H1 (cell line): ENCODE measurements around the gene MYL11. TPM values are rescaled to one million over a fixed set of nuclear protein-coding genes. Genes with fewer than 3 reads are reported as not detected.

ENCODE experiments used
- CTCF ChIA-PET: fragments of 300-600 bp; sonication (Branson Sonifier 250); formaldehyde crosslinking; loops from one replicate; lab custom pipeline; 2021; ENCODE audit not compliant: partially characterized antibody; lab: Charles Lee
- POLR2A ChIA-PET: fragments of 300-600 bp; sonication (Branson Sonifier 250); formaldehyde crosslinking; loops from one replicate; lab custom pipeline; 2021; ENCODE audit warnings: inconsistent platforms; ENCODE audit not compliant: partially characterized antibody; lab: Charles Lee
- DNase-seq, 2 experiments: peaks; one replicate each; pipeline versions ENCODE4 v3.0.0 to v3.0.0-alpha.2; 2010 to 2022; ENCODE audit warnings: low spot score in 2 of 2, low read depth in 1 of 2, mixed read lengths in 1 of 2
- FAIRE-seq: peaks from 2 replicates; lab custom pipeline; 2011; peaks lifted over from hg19 to GRCh38; lab: Jason Lieb, UNC
- H2AFZ ChIP-seq: 2 replicates; pipeline ENCODE4 v1.8.1; 2012; ENCODE audit warnings: low read length, inconsistent platforms
- H2AK5ac ChIP-seq: 2 replicates; pipeline ENCODE4 v1.6.1; 2013; ENCODE audit warnings: low read depth, low read length
- H2BK120ac ChIP-seq: replicated peaks from 2 replicates; pipeline ENCODE3; 2013; ENCODE audit warnings: low read depth, low read length, inconsistent platforms
- H2BK12ac ChIP-seq: 2 replicates; pipeline ENCODE4 v1.6.1; 2013; ENCODE audit warnings: low read depth, low read length
- H2BK15ac ChIP-seq: 2 replicates; pipeline ENCODE4 v1.6.1; 2013; ENCODE audit warnings: low read length
- H2BK20ac ChIP-seq: 2 replicates; pipeline ENCODE4 v1.6.1; 2013; ENCODE audit warnings: low read length
- H2BK5ac ChIP-seq: 2 replicates; pipeline ENCODE4 v1.6.1; 2013; ENCODE audit warnings: low read depth, low read length
- H3K14ac ChIP-seq: 2 replicates; pipeline ENCODE4 v1.6.1; 2013; ENCODE audit warnings: inconsistent platforms; ENCODE audit not compliant: insufficient read length
- H3K18ac ChIP-seq: 2 replicates; pipeline ENCODE4 v1.6.1; 2013; ENCODE audit warnings: low read length; ENCODE audit errors: extremely low read depth
- H3K23ac ChIP-seq: 2 replicates; pipeline ENCODE4 v1.6.1; 2013; ENCODE audit warnings: inconsistent platforms; ENCODE audit not compliant: insufficient read length
- H3K23me2 ChIP-seq: 2 replicates; pipeline ENCODE4 v1.6.1; 2013; ENCODE audit warnings: low read depth, low read length
- H3K27ac ChIP-seq: 2 replicates; pipeline ENCODE4 v1.6.1; 2011; ENCODE audit warnings: low read depth, low read length, inconsistent platforms
- H3K27me3 ChIP-seq, 4 experiments: replicated peaks in 1 of 4; 1 replicate in 1 of 4; 2 replicates in 3 of 4; pipeline versions ENCODE4 v1.6.1 to v1.8.1; 2011 to 2013; ENCODE audit warnings: low read length in 3 of 4, mild to moderate bottlenecking in 3 of 4, inconsistent platforms in 2 of 4, mixed read lengths in 2 of 4, moderate library complexity in 1 of 4; ENCODE audit not compliant: control insufficient read depth in 3 of 4, insufficient read depth in 3 of 4; ENCODE audit errors: extremely low read depth in 1 of 4
- H3K36me3 ChIP-seq, 4 experiments: 2 replicates each; pipeline versions ENCODE4 v1.6.1 to v1.8.1; 2011 to 2013; ENCODE audit warnings: mild to moderate bottlenecking in 4 of 4, low read length in 3 of 4, moderate library complexity in 2 of 4, control low read depth in 1 of 4, inconsistent platforms in 1 of 4; ENCODE audit not compliant: insufficient read depth in 4 of 4, control insufficient read depth in 2 of 4
- H3K4ac ChIP-seq: replicated peaks from 2 replicates; pipeline ENCODE3; 2013; ENCODE audit warnings: low read length, low read depth, mixed read lengths, inconsistent platforms; ENCODE audit not compliant: insufficient read length
- H3K4me1 ChIP-seq, 4 experiments: replicated peaks in 1 of 4; 1 replicate in 1 of 4; 2 replicates in 3 of 4; pipeline versions ENCODE4 v1.6.1 to v1.8.1; 2011 to 2013; ENCODE audit warnings: low read length in 3 of 4, inconsistent platforms in 2 of 4, mixed read lengths in 1 of 4; ENCODE audit not compliant: insufficient read depth in 4 of 4, control insufficient read depth in 3 of 4
- H3K4me2 ChIP-seq, 2 experiments: 2 replicates each; pipeline versions ENCODE4 v1.6.1 to v1.8.1; 2011 to 2013; ENCODE audit warnings: low read depth in 2 of 2, low read length in 2 of 2, control low read depth in 1 of 2, inconsistent platforms in 1 of 2, mild to moderate bottlenecking in 1 of 2; ENCODE audit not compliant: insufficient read depth in 1 of 2
- H3K4me3 ChIP-seq, 4 experiments: fragments of 200-600, 300-600 bp in 1 of 4; sonication (generic), shearing (Covaris generic), sonication (Bioruptor Twin) in 1 of 4; 2 replicates each; pipeline versions ENCODE4 v1.5.1 to v1.8.1; 2011 to 2016; ENCODE audit warnings: low read length in 4 of 4, low read depth in 3 of 4, control low read depth in 2 of 4, inconsistent platforms in 2 of 4, mild to moderate bottlenecking in 2 of 4, mixed read lengths in 1 of 4, moderate library complexity in 1 of 4; ENCODE audit not compliant: insufficient read depth in 2 of 4; ENCODE audit errors: extremely low read depth in 1 of 4
- H3K56ac ChIP-seq: replicated peaks from 2 replicates; pipeline ENCODE3; 2013; ENCODE audit warnings: low read depth, mild to moderate bottlenecking, mixed read lengths, low read length, inconsistent platforms; ENCODE audit not compliant: insufficient read length
- H3K79me1 ChIP-seq: 2 replicates; pipeline ENCODE4 v1.6.1; 2013; ENCODE audit warnings: low read depth, low read length, control low read depth
- H3K79me2 ChIP-seq, 2 experiments: 2 replicates each; pipeline versions ENCODE4 v1.6.1 to v1.8.1; 2012 to 2013; ENCODE audit warnings: low read length in 2 of 2, mild to moderate bottlenecking in 2 of 2, inconsistent platforms in 1 of 2; ENCODE audit not compliant: insufficient read depth in 2 of 2, control insufficient read depth in 1 of 2
- H3K9ac ChIP-seq, 4 experiments: replicated peaks in 1 of 4; 1 replicate in 1 of 4; 2 replicates in 3 of 4; pipeline versions ENCODE4 v1.6.1 to v1.8.1; 2011 to 2013; ENCODE audit warnings: low read depth in 3 of 4, low read length in 3 of 4, control low read depth in 2 of 4, mild to moderate bottlenecking in 2 of 4, moderate library complexity in 2 of 4, inconsistent platforms in 1 of 4; ENCODE audit errors: extremely low read depth in 1 of 4
- H3K9me3 ChIP-seq, 2 experiments: 2 replicates each; pipeline versions ENCODE4 v1.6.1 to v1.8.1; 2012 to 2013; ENCODE audit warnings: mild to moderate bottlenecking in 2 of 2, moderate library complexity in 2 of 2, control low read depth in 1 of 2, inconsistent platforms in 1 of 2, low read depth in 1 of 2, low read length in 1 of 2, mixed read lengths in 1 of 2; ENCODE audit not compliant: insufficient read depth in 2 of 2
- H4K20me1 ChIP-seq, 2 experiments: replicated peaks in 1 of 2; 2 replicates each; pipeline versions ENCODE3 to v1.8.1; 2011 to 2013; ENCODE audit warnings: inconsistent platforms in 2 of 2, low read length in 2 of 2, mild to moderate bottlenecking in 1 of 2; ENCODE audit not compliant: insufficient read depth in 2 of 2, control insufficient read depth in 1 of 2
- H4K5ac ChIP-seq: 2 replicates; pipeline ENCODE4 v1.6.1; 2013; ENCODE audit warnings: low read length, low read depth, mixed read lengths, inconsistent platforms; ENCODE audit not compliant: insufficient read length
- H4K8ac ChIP-seq: 2 replicates; pipeline ENCODE4 v1.8.0; 2013; ENCODE audit warnings: mild to moderate bottlenecking, moderate library complexity, low read length, inconsistent platforms; ENCODE audit not compliant: insufficient read depth; ENCODE audit errors: extremely low read depth
- H4K91ac ChIP-seq: replicated peaks from 2 replicates; pipeline ENCODE3; 2013; ENCODE audit warnings: low read length, mixed read lengths, inconsistent platforms; ENCODE audit not compliant: insufficient read length
- BACH1 ChIP-seq: IDR thresholded peaks from 2 replicates; pipeline ENCODE4 v1.6.1; 2012; ENCODE audit warnings: low read length, improper control_type of control experiment
- BCL11A ChIP-seq, 2 experiments: IDR thresholded peaks; one replicate each; pipeline ENCODE4 v1.6.1; 2011; ENCODE audit warnings: low read depth in 2 of 2, low read length in 2 of 2, mild to moderate bottlenecking in 2 of 2
- BRCA1 ChIP-seq: IDR thresholded peaks from 2 replicates; pipeline ENCODE4 v1.6.1; 2012; ENCODE audit warnings: low read depth, low read length, improper control_type of control experiment
- HDAC2 ChIP-seq, 2 experiments: fragments of 300-600 bp in 1 of 2; sonication (generic) in 1 of 2; IDR thresholded peaks; 2 replicates each; pipeline ENCODE4 v1.6.1; 2011 to 2012; ENCODE audit warnings: low read depth in 2 of 2, low read length in 2 of 2, mild to moderate bottlenecking in 2 of 2, moderate library complexity in 2 of 2, borderline replicate concordance in 1 of 2, inconsistent platforms in 1 of 2
- HDAC6 ChIP-seq: IDR thresholded peaks from one replicate; pipeline ENCODE4 v1.7.1; 2012; ENCODE audit warnings: low read depth, mild to moderate bottlenecking, inconsistent platforms, low read length, moderate library complexity
- PHF8 ChIP-seq: fragments of 200-600 bp; sonication (generic); conservative IDR thresholded peaks from 2 replicates; pipeline ENCODE4 v1.7.1; 2012; ENCODE audit warnings: low read depth, mild to moderate bottlenecking, inconsistent platforms, low read length, moderate library complexity
- RAD21 ChIP-seq, 2 experiments: IDR thresholded peaks in 1 of 2; conservative IDR thresholded peaks in 1 of 2; 2 replicates each; pipeline ENCODE4 v1.6.1; 2011; ENCODE audit warnings: low read depth in 2 of 2, low read length in 2 of 2, improper control_type of control experiment in 1 of 2, inconsistent platforms in 1 of 2, mild to moderate bottlenecking in 1 of 2, moderate library complexity in 1 of 2
- RNF2 ChIP-seq: fragments of 200-900, 300-1000 bp; sonication (generic); IDR thresholded peaks from 2 replicates; pipeline ENCODE4 v1.7.1; 2016; ENCODE audit warnings: borderline replicate concordance, low read depth, mild to moderate bottlenecking, antibody characterized with exemption, low read length; ENCODE audit not compliant: poor library complexity, severe bottlenecking; ENCODE audit errors: missing control alignments
- SP2 ChIP-seq: IDR thresholded peaks from 2 replicates; pipeline ENCODE4 v1.6.1; 2012; ENCODE audit warnings: mild to moderate bottlenecking, low read length, inconsistent platforms
- YY1 ChIP-seq: IDR thresholded peaks from 2 replicates; pipeline ENCODE4 v1.6.1; 2011; ENCODE audit warnings: low read depth, mild to moderate bottlenecking, low read length
- WGBS, 2 experiments: shearing (Covaris generic) in 1 of 2; methylation state at CpG; one replicate each; pipeline versions ENCODE4 v1.1.6 to v1.1.7; 2013 to 2015; ENCODE audit warnings: low lambda C conversion rate in 2 of 2, mixed read lengths in 2 of 2, inconsistent platforms in 1 of 2, low coverage in 1 of 2, missing lambda C conversion rate in 1 of 2; ENCODE audit not compliant: insufficient replicate concordance in 2 of 2, insufficient coverage in 1 of 2, insufficient read length in 1 of 2; ENCODE audit errors: extremely low coverage in 1 of 2, missing lambda C conversion rate in 1 of 2; 5-methylcytosine and 5-hydroxymethylcytosine counted together
- polyA plus RNA-seq, 7 experiments: library from polyadenylated mRNA; depleted of rRNA in 3 of 7; stranded (reverse) in 5 of 7; unstranded in 2 of 7; fragments of >200 nt in 5 of 7; fragments of 200-250 nt in 2 of 7; gene quantifications; 1 replicate in 5 of 7; 2 replicates in 1 of 7; 4 replicates in 1 of 7; pipeline versions ENCODE4 v1.2.1 to v1.2.3, GENCODE V29; 2011 to 2013; ENCODE audit warnings: missing spikeins in 2 of 7, mixed read lengths in 2 of 7
- total RNA-seq: library from RNA; stranded (reverse); fragmentation: NEBNext Ultra II Directional; extraction: Animal tissue kit (Norgen Biotek cat#: 25700); gene quantifications from 2 replicates; pipeline ENCODE4 v1.2.1, GENCODE V29; 2021

MYL11 gene
- total and polyA plus RNA-seq, 2 of the 8 experiments (the other 6 are each of a cell fraction or from before 2014, with no cell fraction given) = 1.2 to 1.4 TPM

GRCh38 chr16:30369091-30369937 lies 5.3 kb upstream of the MYL11 start:
- Histone ChIP-seq H3K79me1 (peaks cover 10% of the 10 kb centered on the region), H4K5ac (no peak overlapping the region), H3K56ac (no peak overlapping the region), H3K4me2 (peak overlapping the region; percentile 83 to 87), H2AK5ac (no peak overlapping the region), H4K8ac (no peak overlapping the region; the same call in 1 of the 2 replicates), H3K27ac (no peak overlapping the region), H4K20me1 (peaks cover 4 to 18% of the 10 kb centered on the region in 2 experiments), H3K4ac (no peak overlapping the region), H3K23me2 (peaks cover 10% of the 10 kb centered on the region; the same call in 1 of the 2 replicates), H3K4me1 (peaks cover 0 to 17% (median 11%) of the 10 kb centered on the region in 4 experiments; a peak in 6 of 7 replicates), H3K79me2 (peaks cover 0 to 29% of the 10 kb centered on the region in 2 experiments; a peak in 2 of 4 replicates), H3K9me3 (no peaks in the 10 kb centered on the region), H3K4me3 (peak overlapping the region; percentile 43 to 81 (median 52)), H3K14ac (no peak overlapping the region), H3K18ac (no peak overlapping the region; the same call in 1 of the 2 replicates), H2BK12ac (no peak overlapping the region), H3K27me3 (no peaks in the 10 kb centered on the region), H3K23ac (no peak overlapping the region), H2BK120ac (no peak overlapping the region), H4K91ac (no peak overlapping the region), H3K36me3 (0 out of 8 replicates have a peak, but pooled peaks cover 0 to 4% (median 0%) of the 10 kb centered on the region in 4 experiments), H3K9ac (peak overlapping the region in 1 of 4 experiments; percentile 2; a peak in 2 of 7 replicates), H2BK15ac (no peak overlapping the region), H2AFZ (no peak overlapping the region), H2BK5ac (no peak overlapping the region), H2BK20ac (no peak overlapping the region)
- FAIRE-seq = no peak
- POLR2A ChIA-PET = interaction anchor here (0.6 to 6.9 kb wide), 8 partner anchors 9 to 129 kb away, joined by 3 to 79 read pairs (median 4); partner anchors contain the start of genes CD2BP2 and ZNF771
- CTCF ChIA-PET = interaction anchor here (0.6 to 1.9 kb wide), 6 partner anchors 10 to 61 kb away, joined by 3 to 11 read pairs (median 3); partner anchors contain the start of gene DCTPP1
- 40% methylated on average over 34 of the region's 45 CpGs; no CpG with 5 or more reads in 1 of the 2 experiments for WGBS, 2 experiments
- DNase-seq = peak in 1 of 2 experiments; percentile 58
- TF ChIP-seq SP2 (no peak), PHF8 (no peak), BCL11A (IDR thresholded peaks at IDR 0.05; ENCODE audit: low read depth in 2 of 2, low read length in 2 of 2) (no peak), YY1 (no peak), BACH1 (no peak), HDAC6 (no peak), BRCA1 (no peak), HDAC2 (IDR thresholded peaks at IDR 0.05; ENCODE audit: borderline replicate concordance in 1 of 2, low read depth in 2 of 2, low read length in 2 of 2) (no peak), RAD21 (IDR thresholded peaks at IDR 0.05 in 1 of 2, conservative IDR thresholded peaks at IDR 0.05 in 1 of 2; ENCODE audit: low read depth in 2 of 2, low read length in 2 of 2) (no peak), RNF2 (no peak)
